ENCODE results near the gene GNAQ. TPM values are rescaled to one million over a fixed set of nuclear protein-coding genes. Genes with fewer than 3 reads are reported as not detected.

Gene GNAQ
- polyA plus RNA-seq, 1 of the 3 experiments (the other 2 are of a cell fraction), result 20.9 TPM

GRCh38 chr9:78031893-78032729 is 500 bp upstream of the GNAQ start:
- H3K4me1 ChIP-seq (ENCODE audit: control insufficient read depth in 1 of 2, insufficient read depth in 2 of 2, low read depth in 1 of 2, low read length in 1 of 2), result peaks cover 6 to 17% of the 10 kb centered on the region in 2 experiments; a peak in 3 of 4 replicates
- WGBS (ENCODE audit: low lambda C conversion rate), result 0% methylated on average over 27 of the region's 95 CpGs
- no peaks in the 10 kb centered on the region for H3K9me3 ChIP-seq
- H2AFZ ChIP-seq (ENCODE audit: low read depth), result peak overlapping the region; percentile 89
- H3K9ac ChIP-seq, result peak overlapping the region; percentile 90
- no peaks in the 10 kb centered on the region for H3K36me3 ChIP-seq (replicated peaks in 1 of 2; ENCODE audit: control insufficient read depth in 1 of 2, insufficient read depth in 2 of 2, low read length in 1 of 2)
- H3K27me3 ChIP-seq (ENCODE audit: insufficient read depth), result no peaks in the 10 kb centered on the region
- POLR2A ChIA-PET, result interaction anchor here (1.2 to 1.6 kb wide), 2 partner anchors 46 to 135 kb away, joined by 3 to 5 read pairs; no protein-coding TSS in a partner anchor
- TF ChIP-seq, protein P1, sequence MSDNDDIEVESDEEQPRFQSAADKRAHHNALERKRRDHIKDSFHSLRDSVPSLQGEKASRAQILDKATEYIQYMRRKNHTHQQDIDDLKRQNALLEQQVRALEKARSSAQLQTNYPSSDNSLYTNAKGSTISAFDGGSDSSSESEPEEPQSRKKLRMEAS (IDR thresholded peaks at IDR 0.05; ENCODE audit: low read depth), result 0 out of 2 replicates have a peak, but pooled peaks have one; percentile 38
- no peak; the same call in 1 of the 2 replicates for TF ChIP-seq GATA2 (CRISPR knock-in tag; IDR thresholded peaks at IDR 0.05)
- TF ChIP-seq RFX5 (IDR thresholded peaks at IDR 0.05; ENCODE audit: low read length), result no peak
- TF ChIP-seq SIN3A (IDR thresholded peaks at IDR 0.05; ENCODE audit: borderline replicate concordance, low read depth, low read length), result peak; percentile 75; the same call in 1 of the 2 replicates
- TF ChIP-seq ELF1 (IDR thresholded peaks at IDR 0.05), result no peak
- no peak for TF ChIP-seq TEAD4 (IDR thresholded peaks at IDR 0.05; ENCODE audit: borderline replicate concordance, insufficient read depth)
- TF ChIP-seq NFIC (IDR thresholded peaks at IDR 0.05; ENCODE audit: borderline replicate concordance), result no peak
- TF ChIP-seq POLR2AphosphoS5 (IDR thresholded peaks at IDR 0.05; ENCODE audit: low read depth, low read length), result peak; percentile 68
- peak; percentile 64; the same call in 1 of the 2 replicates for TF ChIP-seq TAF1 (IDR thresholded peaks at IDR 0.05; ENCODE audit: borderline replicate concordance, low read depth, low read length)
- TF ChIP-seq YY1 (IDR thresholded peaks at IDR 0.05; ENCODE audit: low read depth), result peak; percentile 57
- TF ChIP-seq, protein P2, sequence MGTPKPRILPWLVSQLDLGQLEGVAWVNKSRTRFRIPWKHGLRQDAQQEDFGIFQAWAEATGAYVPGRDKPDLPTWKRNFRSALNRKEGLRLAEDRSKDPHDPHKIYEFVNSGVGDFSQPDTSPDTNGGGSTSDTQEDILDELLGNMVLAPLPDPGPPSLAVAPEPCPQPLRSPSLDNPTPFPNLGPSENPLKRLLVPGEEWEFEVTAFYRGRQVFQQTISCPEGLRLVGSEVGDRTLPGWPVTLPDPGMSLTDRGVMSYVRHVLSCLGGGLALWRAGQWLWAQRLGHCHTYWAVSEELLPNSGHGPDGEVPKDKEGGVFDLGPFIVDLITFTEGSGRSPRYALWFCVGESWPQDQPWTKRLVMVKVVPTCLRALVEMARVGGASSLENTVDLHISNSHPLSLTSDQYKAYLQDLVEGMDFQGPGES (IDR thresholded peaks at IDR 0.05; ENCODE audit: low read depth, low read length), result no peak
- peak; percentile 65; the same call in 1 of the 2 replicates for TF ChIP-seq MXI1 (IDR thresholded peaks at IDR 0.05; ENCODE audit: low read depth, low read length)
- TF ChIP-seq FOSL2 (IDR thresholded peaks at IDR 0.05; ENCODE audit: borderline replicate concordance, low read depth), result no peak
- 0 out of 2 replicates have a peak, but pooled peaks have one; percentile 28 for TF ChIP-seq REST (IDR thresholded peaks at IDR 0.05; ENCODE audit: low read depth, low read length)
- TF ChIP-seq EP300 (IDR thresholded peaks at IDR 0.05; ENCODE audit: borderline replicate concordance in 1 of 2, low read depth in 1 of 2, low read length in 1 of 2), result 0 out of 4 replicates have a peak, but pooled peaks of 1 of the 2 experiments have one; percentile 8
- CTCF ChIA-PET, result interaction anchor here (0.7 to 1.3 kb wide), 4 partner anchors 135 to 689 kb away, joined by 3 to 5 read pairs (median 4); no protein-coding TSS in a partner anchor
- peaks cover 47% of the 10 kb centered on the region for H3K79me2 ChIP-seq (ENCODE audit: insufficient read depth)
- no peaks in the 10 kb centered on the region for H3K9me2 ChIP-seq
- peak overlapping the region; percentile 82 to 97 for H3K27ac ChIP-seq (ENCODE audit: low read depth in 2 of 2, low read length in 1 of 2)
- peak overlapping the region; percentile 82 to 85 for H3K4me3 ChIP-seq (ENCODE audit: low read depth in 2 of 2, low read length in 1 of 2)
- H3F3A ChIP-seq (replicated peaks; ENCODE audit: insufficient read depth), result peaks cover 15% of the 10 kb centered on the region
- peak overlapping the region; percentile 85 for H3K4me2 ChIP-seq
- peaks cover 30% of the 10 kb centered on the region for H4K20me1 ChIP-seq (ENCODE audit: insufficient read depth)
- DNase-seq, result peak; percentile 94

All from SK-N-SH (cell line).